ENCODE data around the gene GDI2.

GRCh38 chr10:5813341-5814109 is at the start of gene GDI2:
- TF ChIP-seq, protein P1, sequence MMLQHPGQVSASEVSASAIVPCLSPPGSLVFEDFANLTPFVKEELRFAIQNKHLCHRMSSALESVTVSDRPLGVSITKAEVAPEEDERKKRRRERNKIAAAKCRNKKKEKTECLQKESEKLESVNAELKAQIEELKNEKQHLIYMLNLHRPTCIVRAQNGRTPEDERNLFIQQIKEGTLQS (IDR thresholded peaks at IDR 0.05) = no peak
- TF ChIP-seq CTCF (IDR thresholded peaks at IDR 0.05 in 2 of 3, conservative IDR thresholded peaks at IDR 0.05 in 1 of 3; ENCODE audit: borderline replicate concordance in 1 of 3, insufficient read depth in 1 of 3, low read depth in 2 of 3, low read length in 2 of 3) (no peak), JUND (IDR thresholded peaks at IDR 0.05) (no peak; the same call in 1 of the 2 replicates), FOSL1 (IDR thresholded peaks at IDR 0.05; ENCODE audit: low read depth) (no peak), SIN3A (IDR thresholded peaks at IDR 0.05; ENCODE audit: low read depth) (peak; percentile 95), POLR2A (IDR thresholded peaks at IDR 0.05; ENCODE audit: borderline replicate concordance, extremely low read depth, insufficient read depth, insufficient read length) (peak; percentile 86), EZH2 (IDR thresholded peaks at IDR 0.05) (no peak), ZFX (IDR thresholded peaks at IDR 0.05) (peak; percentile 88), SRF (IDR thresholded peaks at IDR 0.05; ENCODE audit: low read depth) (no peak; the same call in 1 of the 2 replicates), SP1 (IDR thresholded peaks at IDR 0.05; ENCODE audit: low read depth) (peak; percentile 88), ELF1 (IDR thresholded peaks at IDR 0.05; ENCODE audit: borderline replicate concordance, low read depth) (peak; percentile 50), EZH2phosphoT487 (IDR thresholded peaks at IDR 0.05; ENCODE audit: borderline replicate concordance) (no peak), RAD21 (IDR thresholded peaks at IDR 0.05; ENCODE audit: low read depth) (no peak)
- TF ChIP-seq, protein P2, sequence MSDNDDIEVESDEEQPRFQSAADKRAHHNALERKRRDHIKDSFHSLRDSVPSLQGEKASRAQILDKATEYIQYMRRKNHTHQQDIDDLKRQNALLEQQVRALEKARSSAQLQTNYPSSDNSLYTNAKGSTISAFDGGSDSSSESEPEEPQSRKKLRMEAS (IDR thresholded peaks at IDR 0.05) = peak; percentile 97
